ENCODE results near the gene EXOC6B.

Gene EXOC6B

DNA sequence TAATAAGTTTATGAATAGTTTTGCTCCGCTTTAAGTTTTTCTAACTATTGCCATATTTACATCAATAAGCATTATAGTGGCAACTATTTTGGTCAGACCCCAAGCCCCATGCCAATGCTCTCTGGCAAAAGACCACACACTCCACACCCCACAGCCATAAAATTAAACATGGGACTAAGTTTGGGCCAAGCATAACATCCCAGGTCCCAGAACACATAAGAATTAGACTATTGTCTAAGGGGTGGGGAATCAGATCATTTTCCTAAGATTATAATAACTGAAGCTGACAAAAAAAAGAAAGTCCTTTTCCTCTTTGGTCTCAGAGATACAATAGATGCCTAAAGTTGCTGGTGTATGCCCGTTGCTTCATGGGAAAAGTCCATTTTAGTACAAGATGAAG is 46.3 kb downstream of the EXOC6B start:
- H3K27ac ChIP-seq = no peak overlapping the region
- TF ChIP-seq, protein P1, sequence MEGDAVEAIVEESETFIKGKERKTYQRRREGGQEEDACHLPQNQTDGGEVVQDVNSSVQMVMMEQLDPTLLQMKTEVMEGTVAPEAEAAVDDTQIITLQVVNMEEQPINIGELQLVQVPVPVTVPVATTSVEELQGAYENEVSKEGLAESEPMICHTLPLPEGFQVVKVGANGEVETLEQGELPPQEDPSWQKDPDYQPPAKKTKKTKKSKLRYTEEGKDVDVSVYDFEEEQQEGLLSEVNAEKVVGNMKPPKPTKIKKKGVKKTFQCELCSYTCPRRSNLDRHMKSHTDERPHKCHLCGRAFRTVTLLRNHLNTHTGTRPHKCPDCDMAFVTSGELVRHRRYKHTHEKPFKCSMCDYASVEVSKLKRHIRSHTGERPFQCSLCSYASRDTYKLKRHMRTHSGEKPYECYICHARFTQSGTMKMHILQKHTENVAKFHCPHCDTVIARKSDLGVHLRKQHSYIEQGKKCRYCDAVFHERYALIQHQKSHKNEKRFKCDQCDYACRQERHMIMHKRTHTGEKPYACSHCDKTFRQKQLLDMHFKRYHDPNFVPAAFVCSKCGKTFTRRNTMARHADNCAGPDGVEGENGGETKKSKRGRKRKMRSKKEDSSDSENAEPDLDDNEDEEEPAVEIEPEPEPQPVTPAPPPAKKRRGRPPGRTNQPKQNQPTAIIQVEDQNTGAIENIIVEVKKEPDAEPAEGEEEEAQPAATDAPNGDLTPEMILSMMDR (IDR thresholded peaks at IDR 0.05; ENCODE audit: low read depth, low read length) = no peak

DNA sequence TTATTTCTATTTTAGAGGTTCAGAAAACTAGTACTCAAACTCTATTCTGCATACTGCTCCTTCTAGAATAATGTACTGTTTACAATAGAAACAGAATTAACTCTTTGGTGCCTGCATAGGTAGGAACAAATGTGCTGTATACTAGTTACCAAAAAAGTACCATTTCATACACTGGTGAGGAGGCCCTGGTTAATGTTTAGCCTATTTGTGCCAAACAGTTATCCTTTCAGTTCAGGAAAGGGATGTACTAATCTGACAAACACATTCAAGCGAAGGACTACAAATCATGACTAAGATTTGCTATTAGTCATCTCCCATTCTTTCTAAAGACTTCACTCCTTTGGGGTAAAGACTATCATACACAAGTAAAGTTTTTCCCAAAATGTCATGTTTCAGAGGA is 47.4 kb downstream of the EXOC6B start:
- Histone ChIP-seq H3K9me3 (ENCODE audit: severe bottlenecking) (no peaks in the 10 kb centered on the region), H3K27ac (no peak overlapping the region), H3K36me3 (no peaks in the 10 kb centered on the region), H3K27me3 (ENCODE audit: insufficient read depth, low read depth, severe bottlenecking) (no peaks in the 10 kb centered on the region), H3K4me3 (ENCODE audit: low read depth, low read length) (no peak overlapping the region)
- TF ChIP-seq, protein P1 (IDR thresholded peaks at IDR 0.05; ENCODE audit: low read depth, low read length) = no peak
- no peak for DNase-seq

More for the DNA sequence above, 46.3 kb downstream of the EXOC6B start:
- Histone ChIP-seq H3K27me3 (ENCODE audit: insufficient read depth, low read depth, severe bottlenecking) (no peaks in the 10 kb centered on the region), H3K36me3 (no peaks in the 10 kb centered on the region; the same call in 1 of the 2 replicates), H3K9me3 (ENCODE audit: severe bottlenecking) (no peaks in the 10 kb centered on the region), H3K4me3 (ENCODE audit: low read depth, low read length) (no peak overlapping the region)
- no peak for DNase-seq

DNA sequence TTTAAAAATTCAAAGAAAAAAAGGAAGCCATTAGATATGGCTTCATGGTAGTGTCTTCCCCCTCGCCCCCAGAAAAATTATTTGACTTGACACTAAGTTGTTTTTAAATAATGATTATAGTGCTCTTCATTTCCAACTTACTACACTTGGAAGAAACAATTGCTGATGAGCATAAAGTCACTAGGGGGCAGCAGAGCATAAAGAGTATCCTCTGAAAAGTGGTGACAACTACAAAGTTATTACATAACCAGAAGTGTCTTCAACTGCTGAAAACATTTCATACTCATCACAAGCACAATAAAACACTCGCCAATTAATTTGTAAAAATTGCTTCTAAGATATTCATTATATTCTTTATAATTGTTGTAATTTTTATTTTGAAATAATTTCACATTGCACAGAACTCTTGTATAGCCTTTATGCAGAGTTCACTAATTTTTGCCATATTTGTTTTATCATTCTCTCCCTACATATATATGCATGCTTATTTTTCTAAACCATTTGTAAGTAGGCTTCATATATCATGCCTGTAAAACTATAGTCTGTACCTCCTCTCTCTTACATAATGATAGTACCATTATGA is 54.9 kb downstream of the EXOC6B start:
- DNase-seq = peak; percentile 61
- H3K9me3 ChIP-seq (ENCODE audit: severe bottlenecking) = no peaks in the 10 kb centered on the region
- no peak overlapping the region for H3K4me3 ChIP-seq (ENCODE audit: low read depth, low read length)
- H3K27ac ChIP-seq = no peak overlapping the region
- no peaks in the 10 kb centered on the region for H3K36me3 ChIP-seq
- TF ChIP-seq, protein P1 (IDR thresholded peaks at IDR 0.05; ENCODE audit: low read depth, low read length) = peak; percentile 67
- H3K27me3 ChIP-seq (ENCODE audit: insufficient read depth, low read depth, severe bottlenecking) = no peaks in the 10 kb centered on the region

DNA sequence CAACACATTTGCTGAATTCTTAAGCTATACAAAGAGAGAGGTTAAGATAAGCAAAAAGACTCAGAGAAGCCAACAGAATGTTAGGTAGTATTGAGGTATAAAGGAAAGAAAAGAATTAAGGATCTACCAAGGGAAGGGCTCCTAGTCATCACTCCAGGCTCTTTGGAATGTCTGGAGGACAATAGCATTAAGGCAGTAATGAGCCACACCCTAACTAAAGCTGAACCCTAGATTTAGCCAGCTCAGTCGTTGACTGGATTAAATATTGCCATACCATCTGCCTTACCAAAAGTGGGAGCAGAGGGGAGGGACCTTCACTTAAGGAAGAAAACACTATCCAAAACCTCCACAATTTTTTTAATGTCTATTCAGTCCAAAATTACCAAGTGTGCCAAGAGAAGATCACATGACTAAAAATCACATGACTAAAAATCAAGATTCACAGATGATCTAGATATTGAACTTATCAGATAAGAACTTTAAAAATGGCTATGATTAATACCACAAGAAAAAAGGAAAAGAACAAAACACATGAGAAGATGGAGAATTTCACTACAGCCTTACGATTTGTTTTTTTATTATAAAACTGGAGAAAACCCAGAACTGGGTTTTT is 59.7 kb downstream of the EXOC6B start:
- TF ChIP-seq, protein P1 (IDR thresholded peaks at IDR 0.05; ENCODE audit: low read depth, low read length) = no peak
- H3K36me3 ChIP-seq = no peaks in the 10 kb centered on the region
- H3K27ac ChIP-seq = no peak overlapping the region
- no peaks in the 10 kb centered on the region for H3K27me3 ChIP-seq (ENCODE audit: insufficient read depth, low read depth, severe bottlenecking)
- no peak for DNase-seq
- H3K9me3 ChIP-seq (ENCODE audit: severe bottlenecking) = peaks cover 2% of the 10 kb centered on the region
- no peak overlapping the region for H3K4me3 ChIP-seq (ENCODE audit: low read depth, low read length)

DNA sequence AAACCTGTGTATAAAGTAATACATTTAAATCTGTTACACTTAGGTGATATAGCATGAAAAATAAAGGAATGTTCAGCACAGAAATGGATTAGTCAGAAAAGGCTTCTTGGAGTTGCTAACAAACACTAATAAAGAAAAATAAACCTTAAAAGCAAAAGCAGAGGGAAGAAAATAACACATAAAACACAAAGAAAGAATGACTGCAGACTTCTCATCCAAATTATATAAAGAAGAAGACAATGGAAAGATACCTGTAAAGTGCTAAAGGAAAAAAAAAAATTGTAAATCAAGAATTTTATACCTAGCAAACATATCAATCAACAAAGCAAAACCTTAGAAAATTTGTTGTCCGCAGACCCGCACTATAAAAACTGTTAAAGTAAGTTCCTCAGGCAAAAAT is 63.6 kb downstream of the EXOC6B start:
- DNase-seq = no peak
- TF ChIP-seq, protein P1 (IDR thresholded peaks at IDR 0.05; ENCODE audit: low read depth, low read length) = no peak
- Histone ChIP-seq H3K9me3 (ENCODE audit: severe bottlenecking) (peaks cover 2% of the 10 kb centered on the region), H3K4me3 (ENCODE audit: low read depth, low read length) (no peak overlapping the region), H3K27ac (no peak overlapping the region), H3K36me3 (no peaks in the 10 kb centered on the region), H3K27me3 (ENCODE audit: insufficient read depth, low read depth, severe bottlenecking) (no peaks in the 10 kb centered on the region)

DNA sequence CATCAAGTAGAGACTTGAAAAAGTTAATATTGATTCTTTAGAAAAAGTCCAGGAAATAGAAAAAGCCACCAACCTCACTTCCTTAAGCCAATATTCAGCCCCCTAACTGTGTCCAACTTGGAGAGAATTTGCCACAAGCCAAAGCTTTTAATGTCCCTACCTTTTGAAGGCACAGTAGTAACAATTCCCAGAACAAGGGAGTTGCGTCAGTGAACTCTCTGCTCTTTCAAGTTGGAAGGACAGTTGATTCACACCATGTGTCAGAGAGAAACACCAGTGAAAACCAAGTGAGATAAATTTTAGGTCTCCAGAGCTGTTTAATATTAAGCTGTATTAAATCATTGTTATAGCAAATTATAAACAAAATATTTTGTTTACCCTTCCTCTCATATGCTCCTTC is 66.1 kb downstream of the EXOC6B start:
- no peak for DNase-seq
- H3K36me3 ChIP-seq = no peaks in the 10 kb centered on the region
- peaks cover 2% of the 10 kb centered on the region for H3K9me3 ChIP-seq (ENCODE audit: severe bottlenecking)
- no peak overlapping the region for H3K4me3 ChIP-seq (ENCODE audit: low read depth, low read length)
- TF ChIP-seq, protein P1 (IDR thresholded peaks at IDR 0.05; ENCODE audit: low read depth, low read length) = no peak
- no peak overlapping the region for H3K27ac ChIP-seq
- no peaks in the 10 kb centered on the region for H3K27me3 ChIP-seq (ENCODE audit: insufficient read depth, low read depth, severe bottlenecking)
